HepG2 (cell line): ENCODE data around the gene SNAP25. TPM values are rescaled to one million over a fixed set of nuclear protein-coding genes. Genes with fewer than 3 reads are reported as not detected.

Source experiments
- ATAC-seq: fragments of 200-7000 bp; cut with Tn5 transposase; 3 replicates; pipeline ENCODE4 v1.9.1; 2020; ENCODE audit warnings: mild to moderate bottlenecking, moderate library complexity
- BruUV-seq: library from RNA; stranded (reverse); fragments of 400-500 nt; replicated peaks from 2 replicates; lab custom pipeline; 2021; lab: Mats Ljungman, UMichigan
- CTCF ChIA-PET: fragments of 300-600 bp; formaldehyde crosslinking; extraction: SDS; loops from one replicate; lab custom pipeline; 2021; ENCODE audit warnings: low total read pairs, inconsistent platforms, low intra/inter-chr PET ratio; lab: Yijun Ruan, JAX
- POLR2A ChIA-PET: fragments of 350-600 bp; sonication (Branson Sonifier 250); formaldehyde crosslinking; loops from one replicate; lab custom pipeline; 2020; ENCODE audit warnings: antibody characterized with exemption, inconsistent platforms; lab: Yijun Ruan, JAX
- DNase-seq: peaks from one replicate; pipeline ENCODE4 v3.0.0-alpha.2; 2015; ENCODE audit warnings: low spot score
- FAIRE-seq: peaks from 3 replicates; lab custom pipeline; 2011; peaks lifted over from hg19 to GRCh38; lab: Jason Lieb, UNC
- H2AFZ ChIP-seq: one replicate; pipeline ENCODE4 v1.6.1; 2011; ENCODE audit warnings: low read length, inconsistent platforms
- H3K27ac ChIP-seq: fragments of 300-600 bp; 3 replicates; pipeline ENCODE4 v1.8.0; 2011; ENCODE audit warnings: mixed run types, mild to moderate bottlenecking, mixed read lengths, low read length, inconsistent platforms; ENCODE audit not compliant: insufficient read depth; ENCODE audit errors: extremely low read length
- H3K27me3 ChIP-seq, 2 experiments: fragments of 200-600 bp in 1 of 2; 2 replicates in 1 of 2; 3 replicates in 1 of 2; pipeline versions ENCODE4 v1.6.0 to v1.8.0; 2011; ENCODE audit warnings: low read length in 2 of 2, mild to moderate bottlenecking in 2 of 2, moderate library complexity in 2 of 2, inconsistent platforms in 1 of 2; ENCODE audit not compliant: insufficient read depth in 2 of 2, control insufficient read depth in 1 of 2
- H3K36me3 ChIP-seq, 2 experiments: fragments of 200-600 bp in 1 of 2; replicated peaks in 1 of 2; 2 replicates in 1 of 2; 3 replicates in 1 of 2; pipeline versions ENCODE4 v1.5.1 to v1.8.0; 2011; ENCODE audit warnings: low read length in 2 of 2, inconsistent platforms in 1 of 2; ENCODE audit not compliant: insufficient read depth in 2 of 2, control insufficient read depth in 1 of 2
- H3K4me1 ChIP-seq: 2 replicates; pipeline ENCODE4 v1.5.1; 2012; ENCODE audit warnings: low read length, inconsistent platforms; ENCODE audit not compliant: insufficient read depth
- H3K4me2 ChIP-seq: 2 replicates; pipeline ENCODE4 v1.6.0; 2011; ENCODE audit warnings: low read depth, low read length, inconsistent platforms
- H3K4me3 ChIP-seq, 3 experiments: fragments of 200-600 bp in 1 of 3; sonication (generic), shearing (Covaris generic) in 1 of 3; replicated peaks in 1 of 3; 2 replicates each; pipeline ENCODE4 v1.5.1; 2011 to 2016; ENCODE audit warnings: low read length in 3 of 3, inconsistent platforms in 2 of 3, low read depth in 2 of 3, mild to moderate bottlenecking in 2 of 3, control low read depth in 1 of 3, mixed read lengths in 1 of 3; ENCODE audit not compliant: insufficient read depth in 1 of 3
- H3K79me2 ChIP-seq: one replicate; pipeline ENCODE4 v1.6.1; 2011; ENCODE audit warnings: low read length, inconsistent platforms; ENCODE audit not compliant: insufficient read depth
- H3K9ac ChIP-seq: 2 replicates; pipeline ENCODE4 v1.6.0; 2011; ENCODE audit warnings: mild to moderate bottlenecking, low read depth, low read length, inconsistent platforms; ENCODE audit not compliant: insufficient read depth
- H3K9me3 ChIP-seq: 2 replicates; pipeline ENCODE4 v1.5.1; 2012; ENCODE audit warnings: mild to moderate bottlenecking, low read length
- H4K20me1 ChIP-seq: 2 replicates; pipeline ENCODE4 v1.6.0; 2011; ENCODE audit warnings: inconsistent platforms, mild to moderate bottlenecking, low read length, moderate library complexity; ENCODE audit not compliant: insufficient read depth
- GTF3A ChIP-seq: sonication (generic); formaldehyde crosslinking; conservative IDR thresholded peaks from 2 replicates; pipeline ENCODE4 v1.4.0; 2020; ENCODE audit warnings: mild to moderate bottlenecking, missing genetic modification reagents
- HNRNPUL1 ChIP-seq: fragments of 200-400 bp; formaldehyde crosslinking; IDR thresholded peaks from 2 replicates; pipeline ENCODE4 v1.6.1; 2017; ENCODE audit warnings: low read depth, mild to moderate bottlenecking, low read length, moderate library complexity
- NFE2L1 ChIP-seq: sonication (generic); formaldehyde crosslinking; IDR thresholded peaks from 2 replicates; pipeline ENCODE4 v1.4.0; 2020; ENCODE audit warnings: missing genetic modification reagents, mild to moderate bottlenecking, borderline replicate concordance
- ZBTB7A ChIP-seq: sonication (generic); formaldehyde crosslinking; IDR thresholded peaks from 2 replicates; pipeline ENCODE4 v1.8.0; 2022; ENCODE audit warnings: mild to moderate bottlenecking, missing genetic modification reagents
- ZNF430 ChIP-seq: sonication (generic); formaldehyde crosslinking; IDR thresholded peaks from 2 replicates; pipeline ENCODE4 v1.9.0; 2021; ENCODE audit warnings: mild to moderate bottlenecking, missing genetic modification reagents
- ZNF572 ChIP-seq: sonication (generic); formaldehyde crosslinking; IDR thresholded peaks from 2 replicates; pipeline ENCODE4 v1.5.1; 2020; ENCODE audit warnings: mild to moderate bottlenecking, missing genetic modification reagents
- ZNF589 ChIP-seq: sonication (generic); formaldehyde crosslinking; conservative IDR thresholded peaks from 2 replicates; pipeline ENCODE4 v1.8.0; 2022; ENCODE audit warnings: mild to moderate bottlenecking, moderate library complexity, missing genetic modification reagents
- ZNF646 ChIP-seq: sonication (generic); formaldehyde crosslinking; IDR thresholded peaks from 2 replicates; pipeline ENCODE4 v1.9.0; 2021; ENCODE audit warnings: mild to moderate bottlenecking, missing genetic modification reagents
- ZNF7 ChIP-seq: IDR thresholded peaks from 2 replicates; pipeline ENCODE4 v1.6.1; 2016; ENCODE audit warnings: missing biosample characterization, missing genetic modification reagents
- ZNF720 ChIP-seq: sonication (generic); formaldehyde crosslinking; IDR thresholded peaks from 2 replicates; pipeline ENCODE4 v1.4.0; 2020; ENCODE audit warnings: missing genetic modification reagents
- ZNF883 ChIP-seq: sonication (generic); formaldehyde crosslinking; IDR thresholded peaks from 2 replicates; pipeline ENCODE4 v1.5.1; 2020; ENCODE audit warnings: mild to moderate bottlenecking, missing genetic modification reagents; ENCODE audit errors: not compliant biosample characterization
- WGBS: methylation state at CpG from one replicate; pipeline ENCODE4 v1.1.6; 2017; ENCODE audit warnings: low lambda C conversion rate; 5-methylcytosine and 5-hydroxymethylcytosine counted together
- in situ Hi-C: cut with HindIII; loops from 2 replicates; pipeline ENCODE4 v1.10.0; 2017; ENCODE audit warnings: low pct_unique_long_range_greater_than_20kb; ENCODE audit not compliant: extremely low pct_ligation_motif_present
- intact Hi-C: fragments of 100-400 bp; cut with micrococcal nuclease; formaldehyde crosslinking; loops from one replicate; pipeline ENCODE4 v1.10.0; 2022; ENCODE audit not compliant: unreplicated experiment
- polyA plus RNA-seq, 8 experiments: library from polyadenylated mRNA; depleted of rRNA in 3 of 8; stranded (reverse) in 7 of 8; unstranded in 1 of 8; fragments of >200 nt; fragmentation: Illumina TruSeq in 4 of 8; extraction: Trizol in 4 of 8; gene quantifications; 2 replicates each; pipeline versions ENCODE4 v1.2.1 to v1.2.3, GENCODE V29; 2011 to 2016; ENCODE audit warnings: low read depth in 4 of 8, missing spikeins in 1 of 8, mixed read lengths in 1 of 8; ENCODE audit not compliant: insufficient read depth in 1 of 8
- total RNA-seq, 5 experiments: library from RNA; depleted of rRNA; stranded (reverse); fragments of >200 nt; fragmentation: Illumina TruSeq; extraction: Trizol; gene quantifications; 2 replicates each; pipeline ENCODE4 v1.2.3, GENCODE V29; 2016; ENCODE audit warnings: low read depth in 1 of 5
- TF ChIP-seq, protein P1 (sequence below), 2 experiments: sonication (generic) in 1 of 2; formaldehyde crosslinking in 1 of 2; IDR thresholded peaks; 2 replicates each; pipeline versions ENCODE4 v1.4.0 to v1.6.1; 2016 to 2020; ENCODE audit warnings: borderline replicate concordance in 1 of 2, low read depth in 1 of 2, mild to moderate bottlenecking in 1 of 2, missing genetic modification reagents in 1 of 2

The SNAP25 gene
- total and polyA plus RNA-seq, 2 of the 13 experiments (the other 11 are each of a cell fraction or from before 2014, with no cell fraction given) = not detected

DNA sequence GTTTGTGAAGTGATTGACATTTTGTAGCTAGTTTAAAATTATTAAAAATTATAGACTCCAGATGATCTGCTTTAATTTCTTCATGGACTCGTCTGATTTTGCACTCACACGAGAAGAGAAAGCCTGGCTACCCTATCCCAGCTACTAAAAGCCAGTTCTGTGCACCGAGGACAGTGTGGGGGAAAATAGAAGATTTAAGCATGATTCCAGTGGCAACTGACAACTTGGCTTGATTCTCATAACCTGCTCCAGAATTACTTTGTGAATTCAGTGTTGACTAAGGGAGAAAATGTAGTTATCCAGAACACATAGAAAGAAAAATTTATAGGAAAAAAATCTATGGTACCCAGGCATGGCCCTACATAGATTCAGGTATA lies 88.7 kb downstream of the SNAP25 start:
- Histone ChIP-seq H3K4me1 (0 out of 2 replicates have a peak, but pooled peaks cover 5% of the 10 kb centered on the region), H3K4me2 (no peak overlapping the region)
- no peak for FAIRE-seq

More for the DNA sequence above, 88.7 kb downstream of the SNAP25 start:
- ATAC-seq (no peak), DNase-seq (no peak)
- in situ Hi-C loops (no loop called here), intact Hi-C loops (no loop called here)
- no TSS peak for BruUV-seq
- H3K27ac ChIP-seq = no peak overlapping the region
- POLR2A ChIA-PET = no interaction called here
- no peak overlapping the region for H2AFZ ChIP-seq
- no peaks in the 10 kb centered on the region for H4K20me1 ChIP-seq
- no peaks in the 10 kb centered on the region for H3K79me2 ChIP-seq
- WGBS = 33% methylated on average over 3 of the region's 3 CpGs
- H3K9ac ChIP-seq = no peak overlapping the region
- TF ChIP-seq HNRNPUL1 (no peak), NFE2L1 (CRISPR knock-in tag) (no peak), ZNF572 (no peak), ZNF646 (no peak), ZNF720 (no peak), ZNF7 (no peak), ZBTB7A (CRISPR knock-in tag) (no peak), ZNF589 (CRISPR knock-in tag) (no peak), GTF3A (CRISPR knock-in tag) (no peak), ZNF883 (CRISPR knock-in tag) (no peak), ZNF430 (no peak)
- TF ChIP-seq, protein P1, sequence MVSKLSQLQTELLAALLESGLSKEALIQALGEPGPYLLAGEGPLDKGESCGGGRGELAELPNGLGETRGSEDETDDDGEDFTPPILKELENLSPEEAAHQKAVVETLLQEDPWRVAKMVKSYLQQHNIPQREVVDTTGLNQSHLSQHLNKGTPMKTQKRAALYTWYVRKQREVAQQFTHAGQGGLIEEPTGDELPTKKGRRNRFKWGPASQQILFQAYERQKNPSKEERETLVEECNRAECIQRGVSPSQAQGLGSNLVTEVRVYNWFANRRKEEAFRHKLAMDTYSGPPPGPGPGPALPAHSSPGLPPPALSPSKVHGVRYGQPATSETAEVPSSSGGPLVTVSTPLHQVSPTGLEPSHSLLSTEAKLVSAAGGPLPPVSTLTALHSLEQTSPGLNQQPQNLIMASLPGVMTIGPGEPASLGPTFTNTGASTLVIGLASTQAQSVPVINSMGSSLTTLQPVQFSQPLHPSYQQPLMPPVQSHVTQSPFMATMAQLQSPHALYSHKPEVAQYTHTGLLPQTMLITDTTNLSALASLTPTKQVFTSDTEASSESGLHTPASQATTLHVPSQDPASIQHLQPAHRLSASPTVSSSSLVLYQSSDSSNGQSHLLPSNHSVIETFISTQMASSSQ (IDR thresholded peaks at IDR 0.05; ENCODE audit: low read depth) = no peak
- TF ChIP-seq, protein P1 (CRISPR knock-in tag; IDR thresholded peaks at IDR 0.05; ENCODE audit: borderline replicate concordance) = no peak
- H3K4me3 ChIP-seq = no peak overlapping the region
- no peaks in the 10 kb centered on the region for H3K27me3 ChIP-seq
- H3K9me3 ChIP-seq = no peaks in the 10 kb centered on the region
- no peaks in the 10 kb centered on the region for H3K36me3 ChIP-seq
- CTCF ChIA-PET = no interaction called here
